GM10266 (cell line): ENCODE measurements around the gene KRT80.

Experiments used
- DNase-seq: peaks from one replicate; pipeline ENCODE4 v3.0.0; 2012; ENCODE audit errors: extremely low spot score
- TF ChIP-seq, protein P1 (sequence below): IDR thresholded peaks from 2 replicates; pipeline ENCODE4 v1.5.1; 2012; ENCODE audit warnings: mild to moderate bottlenecking, low read depth; ENCODE audit not compliant: control insufficient read depth, insufficient read depth; ENCODE audit errors: missing control alignments

KRT80 gene

DNA sequence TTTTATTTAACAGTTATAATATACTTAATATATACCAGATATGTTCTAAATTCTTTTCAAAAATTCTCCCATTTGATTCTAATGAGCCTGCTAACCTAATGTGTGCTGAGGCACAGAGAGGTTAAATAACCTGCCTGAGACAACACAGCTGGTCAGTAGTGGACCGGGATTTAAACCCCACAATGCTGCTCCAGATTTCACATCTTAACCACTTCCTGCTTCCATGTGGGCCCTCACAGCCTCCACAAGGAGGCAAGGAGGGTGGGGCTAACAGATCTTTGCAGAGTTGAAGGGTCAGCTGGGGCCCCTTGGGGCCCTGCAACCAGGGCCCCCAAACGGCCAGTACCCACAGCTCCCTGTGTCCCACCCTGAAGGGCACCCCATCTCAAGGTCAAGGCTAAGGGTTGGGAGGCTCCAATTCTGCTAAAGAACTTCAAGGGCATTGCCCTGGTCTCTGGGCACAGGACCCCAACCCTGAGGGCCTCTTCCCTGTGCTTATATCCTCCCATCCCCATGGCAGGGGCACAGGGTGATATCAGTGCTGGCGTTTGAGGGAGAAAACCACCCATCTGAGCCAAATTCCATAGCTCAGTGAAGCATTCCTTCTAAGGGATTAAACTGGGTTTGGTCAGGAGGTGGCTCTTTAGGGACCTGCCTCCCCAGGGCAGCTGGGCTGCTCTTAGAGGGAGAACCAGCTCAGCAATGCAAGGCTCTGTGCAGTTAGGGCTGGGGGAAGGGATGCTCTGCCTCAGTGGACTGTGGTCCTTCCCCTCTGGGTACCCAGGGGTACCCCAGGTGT, 2.2 kb downstream of the KRT80 start:
- no peak for DNase-seq
- TF ChIP-seq, protein P1, sequence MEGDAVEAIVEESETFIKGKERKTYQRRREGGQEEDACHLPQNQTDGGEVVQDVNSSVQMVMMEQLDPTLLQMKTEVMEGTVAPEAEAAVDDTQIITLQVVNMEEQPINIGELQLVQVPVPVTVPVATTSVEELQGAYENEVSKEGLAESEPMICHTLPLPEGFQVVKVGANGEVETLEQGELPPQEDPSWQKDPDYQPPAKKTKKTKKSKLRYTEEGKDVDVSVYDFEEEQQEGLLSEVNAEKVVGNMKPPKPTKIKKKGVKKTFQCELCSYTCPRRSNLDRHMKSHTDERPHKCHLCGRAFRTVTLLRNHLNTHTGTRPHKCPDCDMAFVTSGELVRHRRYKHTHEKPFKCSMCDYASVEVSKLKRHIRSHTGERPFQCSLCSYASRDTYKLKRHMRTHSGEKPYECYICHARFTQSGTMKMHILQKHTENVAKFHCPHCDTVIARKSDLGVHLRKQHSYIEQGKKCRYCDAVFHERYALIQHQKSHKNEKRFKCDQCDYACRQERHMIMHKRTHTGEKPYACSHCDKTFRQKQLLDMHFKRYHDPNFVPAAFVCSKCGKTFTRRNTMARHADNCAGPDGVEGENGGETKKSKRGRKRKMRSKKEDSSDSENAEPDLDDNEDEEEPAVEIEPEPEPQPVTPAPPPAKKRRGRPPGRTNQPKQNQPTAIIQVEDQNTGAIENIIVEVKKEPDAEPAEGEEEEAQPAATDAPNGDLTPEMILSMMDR = no peak

DNA sequence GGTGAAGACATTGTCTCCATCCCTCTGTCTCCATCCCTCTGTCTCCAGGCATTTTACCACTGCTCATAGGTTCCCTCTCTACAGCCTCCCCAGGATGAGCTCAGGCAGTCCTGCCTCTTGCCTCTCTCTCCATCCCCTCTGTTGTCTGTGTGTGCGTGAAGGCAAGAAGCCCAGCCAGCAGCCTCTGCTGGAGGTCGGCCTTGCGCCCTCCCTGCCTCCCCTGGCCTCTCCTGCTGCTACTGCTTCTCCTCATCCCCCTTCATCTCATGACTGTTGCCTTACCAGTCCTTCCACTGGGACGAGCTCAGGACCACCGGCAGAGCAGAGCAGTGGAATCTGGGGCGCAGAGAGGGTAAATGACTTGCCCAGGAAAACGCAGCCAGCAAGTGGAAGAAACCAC, 3.2 kb downstream of the KRT80 start:
- no peak for DNase-seq
- TF ChIP-seq, protein P1 = no peak

DNA sequence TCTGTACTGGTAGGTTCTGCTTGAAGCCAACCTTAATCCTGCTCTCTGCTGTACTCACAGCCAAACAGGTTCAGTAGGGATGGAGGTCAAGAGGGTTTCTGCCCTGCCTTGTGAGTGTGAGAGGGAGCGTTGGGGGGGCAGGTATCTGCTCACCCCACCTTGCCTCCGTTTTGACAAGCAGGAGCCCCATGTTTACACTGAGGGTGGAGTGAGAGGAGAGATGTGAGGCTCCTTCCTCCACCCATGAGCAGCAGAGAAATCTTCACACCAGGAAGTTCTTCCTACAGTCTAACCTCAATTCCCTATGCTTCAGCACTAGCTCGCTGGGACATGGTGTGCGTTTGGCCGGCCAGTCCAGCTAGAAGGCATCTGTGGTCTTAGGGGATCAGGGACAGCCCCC, 4.2 kb downstream of the KRT80 start:
- TF ChIP-seq, protein P1 = no peak
- DNase-seq = no peak

DNA sequence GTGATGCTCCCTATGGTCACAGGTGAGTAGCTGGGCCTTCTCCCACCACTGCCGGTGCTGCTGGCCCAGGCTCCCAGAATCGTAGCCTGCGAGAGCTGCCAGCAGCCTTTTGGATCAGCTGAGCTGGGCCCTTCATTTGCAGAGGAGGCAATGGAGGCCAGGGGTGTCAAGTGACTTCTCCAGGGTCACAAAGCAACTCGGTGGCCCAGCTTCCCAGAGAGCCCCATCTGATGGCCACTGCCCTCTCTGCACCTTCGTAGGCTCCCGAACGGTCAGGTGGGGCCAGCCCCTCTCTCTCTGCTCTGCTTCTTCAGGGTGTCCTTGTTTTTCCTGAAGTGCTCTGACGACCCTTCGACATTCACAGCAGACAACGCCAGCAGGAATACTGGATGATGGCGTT, 4.6 kb downstream of the KRT80 start:
- TF ChIP-seq, protein P1 = no peak
- no peak for DNase-seq

DNA sequence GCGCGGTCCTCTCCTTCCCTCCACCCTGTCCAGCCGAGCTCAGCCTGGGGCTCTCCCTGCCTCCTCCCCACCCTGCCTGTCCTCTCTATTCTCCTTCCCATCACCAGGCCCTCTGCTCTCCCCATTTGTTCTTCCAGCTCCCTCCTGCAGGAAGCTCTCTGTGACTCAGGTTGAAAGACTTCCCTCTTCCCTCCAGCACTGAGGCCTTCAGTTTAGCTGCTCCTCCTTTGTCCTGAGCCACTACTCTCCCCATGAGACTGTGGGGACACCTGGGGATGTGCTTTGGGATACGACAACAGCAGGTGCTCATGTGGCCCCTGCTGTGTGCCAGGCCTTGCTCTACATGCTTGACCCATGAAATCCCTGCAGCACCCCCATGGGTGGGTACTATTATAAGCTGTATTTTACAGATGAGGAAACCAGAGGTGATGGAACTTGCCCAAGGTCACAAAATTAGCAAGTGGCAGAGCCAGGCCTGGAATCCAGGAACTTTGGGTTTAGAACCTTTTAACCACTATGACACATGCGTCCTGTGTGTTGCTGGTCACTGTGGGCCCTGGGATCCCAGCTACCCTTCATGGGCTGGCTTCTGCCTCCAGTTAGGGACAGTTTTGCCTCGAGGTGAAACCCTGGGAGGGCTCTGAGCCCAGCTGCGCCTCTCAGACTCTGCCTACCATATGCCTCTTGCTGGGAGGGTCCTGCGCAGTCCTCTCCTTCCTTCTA, 5.5 kb downstream of the KRT80 start:
- TF ChIP-seq, protein P1 = no peak
- no peak for DNase-seq

DNA sequence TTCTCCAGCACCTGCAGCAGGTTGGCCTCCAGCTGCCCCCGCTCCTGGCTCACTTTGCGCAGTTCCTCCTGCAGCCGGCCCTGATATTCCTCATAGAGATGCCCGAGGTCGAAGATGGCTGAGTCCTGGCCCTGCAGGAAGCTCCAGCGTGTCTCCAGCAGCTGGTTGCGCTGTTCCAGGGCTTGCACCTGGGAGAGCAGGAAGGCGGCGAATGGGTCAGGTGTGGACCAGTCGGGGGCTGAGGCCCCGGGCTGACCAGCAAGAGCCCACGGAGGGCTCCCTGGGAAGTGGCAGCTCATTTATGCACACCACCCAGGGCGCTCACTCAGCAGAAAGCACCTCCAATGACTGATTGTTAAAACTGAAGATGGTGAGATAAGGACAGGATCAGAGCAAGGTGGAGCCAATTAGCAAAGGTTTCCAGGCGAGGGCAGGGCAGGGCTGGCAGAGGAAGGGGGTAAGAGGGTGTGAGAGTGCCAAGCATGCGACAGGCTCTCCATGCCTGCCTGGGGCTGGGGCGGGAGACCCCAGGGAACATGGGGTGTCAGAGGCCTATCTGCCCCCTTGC, 6.3 kb downstream of the KRT80 start:
- no peak for DNase-seq
- TF ChIP-seq, protein P1 = no peak

DNA sequence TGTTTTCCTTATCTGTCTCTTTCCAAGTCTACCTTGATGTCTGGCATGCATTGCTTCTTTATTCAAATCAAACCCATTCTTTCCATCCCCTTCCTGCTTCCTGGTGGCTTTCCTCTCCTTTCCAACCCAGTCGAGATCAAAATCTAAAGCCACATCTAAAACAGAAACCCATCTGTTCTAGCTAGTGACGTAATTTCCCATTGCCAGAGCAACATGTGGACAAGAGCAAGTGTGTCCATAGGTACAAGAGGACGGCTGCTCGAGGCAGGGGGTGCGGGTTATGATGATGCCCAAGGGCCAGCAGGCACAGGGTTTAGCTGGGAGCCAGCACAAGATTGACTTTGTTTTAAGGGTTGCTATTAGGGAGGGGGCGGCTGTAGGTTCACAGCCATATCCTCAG, 7.0 kb downstream of the KRT80 start:
- no peak for DNase-seq
- TF ChIP-seq, protein P1 = no peak
